Neural cell (in vitro differentiated cells): Measurements from ENCODE around the gene TBC1D8. TPM values are rescaled to one million over a fixed set of nuclear protein-coding genes. Genes with fewer than 3 reads are reported as not detected.

Source experiments
- H2AFZ ChIP-seq: fragments of 200-600, 300-800 bp; sonication (generic), shearing (Covaris generic); 2 replicates; pipeline ENCODE4 v1.6.0; 2014; ENCODE audit warnings: low read depth, mild to moderate bottlenecking, antibody characterized with exemption, low read length, moderate library complexity
- H3F3A ChIP-seq: fragments of 200-600 bp; shearing (Covaris generic); 2 replicates; pipeline ENCODE4 v1.6.1; 2016; ENCODE audit warnings: mild to moderate bottlenecking, moderate library complexity, mixed read lengths, antibody characterized with exemption, low read length; ENCODE audit not compliant: insufficient read depth, poor library complexity, severe bottlenecking
- H3K27ac ChIP-seq: fragments of 200-600, 300-800 bp; sonication (generic), shearing (Covaris generic); 2 replicates; pipeline ENCODE4 v1.5.1; 2014; ENCODE audit warnings: mild to moderate bottlenecking, low read length, moderate library complexity
- H3K27me3 ChIP-seq: fragments of 300-800, 200-600 bp; sonication (generic), shearing (Covaris generic); 2 replicates; pipeline ENCODE4 v1.6.0; 2014; ENCODE audit warnings: mild to moderate bottlenecking, low read depth, low read length, moderate library complexity; ENCODE audit not compliant: insufficient read depth
- H3K36me3 ChIP-seq: fragments of 300-800, 200-600 bp; sonication (generic), shearing (Covaris generic); 2 replicates; pipeline ENCODE4 v1.5.1; 2014; ENCODE audit warnings: mild to moderate bottlenecking, antibody characterized with exemption, low read length, moderate library complexity; ENCODE audit not compliant: insufficient read depth
- H3K4me2 ChIP-seq: fragments of 300-800, 200-600 bp; sonication (generic), shearing (Covaris generic); 2 replicates; pipeline ENCODE4 v1.6.0; 2014; ENCODE audit warnings: mild to moderate bottlenecking, low read length
- H3K4me3 ChIP-seq: fragments of 300-800, 200-600 bp; sonication (generic), shearing (Covaris generic); 2 replicates; pipeline ENCODE4 v1.5.1; 2014; ENCODE audit warnings: mild to moderate bottlenecking, low read length, moderate library complexity
- H3K79me2 ChIP-seq: fragments of 200-600 bp; shearing (Covaris generic); replicated peaks from 2 replicates; pipeline ENCODE4 v1.6.0; 2014; ENCODE audit warnings: mild to moderate bottlenecking, low read length, moderate library complexity; ENCODE audit not compliant: insufficient read depth
- H3K9ac ChIP-seq: fragments of 300-800, 200-600 bp; sonication (generic), shearing (Covaris generic); 2 replicates; pipeline ENCODE4 v1.6.1; 2016; ENCODE audit warnings: mild to moderate bottlenecking, low read length, mixed read lengths
- H3K9me2 ChIP-seq: fragments of 200-600 bp; shearing (Covaris generic); 2 replicates; pipeline ENCODE4 v1.6.1; 2016; ENCODE audit warnings: mild to moderate bottlenecking, low read length, mixed read lengths; ENCODE audit not compliant: insufficient read depth
- H3K9me3 ChIP-seq: fragments of 200-600, 300-800 bp; sonication (generic), shearing (Covaris generic); 2 replicates; pipeline ENCODE4 v1.6.1; 2016; ENCODE audit warnings: mild to moderate bottlenecking, mixed run types, low read length, moderate library complexity, mixed read lengths
- H4K20me1 ChIP-seq: fragments of 200-600 bp; shearing (Covaris generic); 2 replicates; pipeline ENCODE4 v1.6.1; 2016; ENCODE audit warnings: mild to moderate bottlenecking, mixed run types; ENCODE audit not compliant: insufficient read depth
- CTCF ChIP-seq: fragments of 450-650 bp; IDR thresholded peaks from 2 replicates; pipeline ENCODE4 v1.5.1; 2014; ENCODE audit warnings: antibody characterized with exemption, mild to moderate bottlenecking, moderate library complexity; ENCODE audit not compliant: poor library complexity, severe bottlenecking
- EP300 ChIP-seq: fragments of 450-650 bp; conservative IDR thresholded peaks from 2 replicates; pipeline ENCODE4 v1.6.1; 2014; ENCODE audit warnings: antibody characterized with exemption, mild to moderate bottlenecking, moderate library complexity; ENCODE audit not compliant: poor library complexity, severe bottlenecking
- EZH2 ChIP-seq: fragments of 200-600, 300-800 bp; shearing (Covaris generic), sonication (generic); IDR thresholded peaks from 2 replicates; pipeline ENCODE4 v1.6.1; 2014; ENCODE audit warnings: antibody characterized with exemption, low read length, borderline replicate concordance, mild to moderate bottlenecking; ENCODE audit not compliant: insufficient read depth, poor library complexity, severe bottlenecking
- MXI1 ChIP-seq: fragments of 450-650 bp; conservative IDR thresholded peaks from 2 replicates; pipeline ENCODE4 v1.6.1; 2014; ENCODE audit warnings: antibody characterized with exemption, mild to moderate bottlenecking; ENCODE audit not compliant: poor library complexity, severe bottlenecking
- POLR2AphosphoS5 ChIP-seq: IDR thresholded peaks from 2 replicates; pipeline ENCODE4 v1.6.1; 2012
- RAD21 ChIP-seq: fragments of 450-650 bp; conservative IDR thresholded peaks from 2 replicates; pipeline ENCODE4 v1.6.1; 2014; ENCODE audit warnings: antibody characterized with exemption, mild to moderate bottlenecking, moderate library complexity
- REST ChIP-seq: IDR thresholded peaks from 2 replicates; pipeline ENCODE4 v1.6.1; 2012; ENCODE audit warnings: borderline replicate concordance
- SMC3 ChIP-seq: fragments of 450-650 bp; conservative IDR thresholded peaks from 2 replicates; pipeline ENCODE4 v1.6.1; 2014; ENCODE audit warnings: antibody characterized with exemption, mild to moderate bottlenecking, moderate library complexity; ENCODE audit not compliant: poor library complexity
- TAF1 ChIP-seq: IDR thresholded peaks from 2 replicates; pipeline ENCODE4 v1.6.1; 2012; ENCODE audit warnings: low read depth
- polyA plus RNA-seq: library from polyadenylated mRNA; depleted of rRNA; stranded (reverse); fragments of >200 nt; gene quantifications from 2 replicates; pipeline ENCODE4 v1.2.3, GENCODE V29; 2014

The TBC1D8 gene
- polyA plus RNA-seq, 1 donor from 2014 or later = 5.3 TPM

- TF ChIP-seq EP300 (no peak), REST (no peak), CTCF (no peak), TAF1 (no peak), EZH2 (no peak), MXI1 (no peak), POLR2AphosphoS5 (no peak), SMC3 (no peak), RAD21 (no peak)
- no peaks in the 10 kb centered on the region for H3K27me3 ChIP-seq
- no peaks in the 10 kb centered on the region for H3K9me2 ChIP-seq
- H3K9me3 ChIP-seq = no peaks in the 10 kb centered on the region
- no peak overlapping the region for H3K4me3 ChIP-seq
- H4K20me1 ChIP-seq = no peaks in the 10 kb centered on the region
- H3K79me2 ChIP-seq = no peaks in the 10 kb centered on the region
- H2AFZ ChIP-seq = no peak overlapping the region
- H3K36me3 ChIP-seq = no peaks in the 10 kb centered on the region
- no peak overlapping the region for H3K27ac ChIP-seq
- no peak overlapping the region for H3K4me2 ChIP-seq
- H3K9ac ChIP-seq = no peak overlapping the region
- H3F3A ChIP-seq = no peaks in the 10 kb centered on the region
Measured at GRCh38 chr2:100995309-100996075, 155.7 kb downstream of the TBC1D8 start.

- Histone ChIP-seq H3K27ac (no peak overlapping the region), H3K4me2 (no peak overlapping the region), H3K36me3 (no peaks in the 10 kb centered on the region), H3K79me2 (no peaks in the 10 kb centered on the region), H4K20me1 (no peaks in the 10 kb centered on the region), H3F3A (no peaks in the 10 kb centered on the region), H3K9me2 (no peaks in the 10 kb centered on the region), H3K4me3 (no peak overlapping the region), H2AFZ (no peak overlapping the region), H3K9me3 (no peaks in the 10 kb centered on the region), H3K9ac (no peak overlapping the region), H3K27me3 (no peaks in the 10 kb centered on the region)
- TF ChIP-seq RAD21 (no peak), CTCF (no peak)
Measured at GRCh38 chr2:100993294-100993693, 157.9 kb downstream of the TBC1D8 start.
